NCI-H345 treated with DMSO at 0.1 percent for 48 hours (cell line): ENCODE data around the gene ANKRD63.
A peak's percentile ranks its signal among the peaks of the same experiment; 100 is the strongest.

Source experiments
- DNase-seq: peaks from one replicate; lab custom pipeline; 2025; ENCODE audit not compliant: unreplicated experiment; lab: John Stamatoyannopoulos, UW

The ANKRD63 gene

GRCh38 chr15:40313531-40314398 is 30.9 kb upstream of the ANKRD63 start:
- peak; percentile 65 for DNase-seq

- no peak for DNase-seq
Measured at GRCh38 chr15:40312370-40313158, 29.7 kb upstream of the ANKRD63 start.

GRCh38 chr15:40310993-40311392 is 28.1 kb upstream of the ANKRD63 start:
- no peak for DNase-seq

GRCh38 chr15:40310001-40310959 is 27.4 kb upstream of the ANKRD63 start:
- no peak for DNase-seq

GRCh38 chr15:40309344-40309862 is 26.5 kb upstream of the ANKRD63 start:
- DNase-seq: no peak

GRCh38 chr15:40307421-40308211 is 24.8 kb upstream of the ANKRD63 start, which contains the start of gene PLCB2:
Gene PLCB2, minus strand, starts transcription at chr15:40307935. Its CDS starts 263 bp downstream, at chr15:40307672.
- DNase-seq: no peak

DNA sequence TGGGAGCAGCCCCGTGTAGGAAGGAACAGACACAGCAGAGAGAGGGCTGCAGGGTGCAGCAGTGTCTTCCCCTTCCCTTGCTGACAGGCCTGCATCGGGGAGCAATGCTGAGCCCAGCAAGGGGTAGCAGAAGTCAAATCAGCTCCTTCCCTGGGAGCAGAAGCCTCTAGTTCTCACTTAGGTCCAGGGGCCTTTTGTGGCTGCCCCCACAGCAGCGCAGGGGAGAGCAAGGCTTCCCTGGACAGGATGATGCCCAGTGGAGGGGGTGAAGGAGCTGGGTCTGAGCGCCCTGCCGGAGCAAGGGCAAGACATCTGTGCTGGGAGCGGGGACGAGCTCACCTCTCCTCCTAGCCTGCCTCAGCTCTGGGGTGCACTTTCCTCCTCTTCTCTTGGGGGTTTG is 24.0 kb upstream of the ANKRD63 start:
- DNase-seq: no peak

DNA sequence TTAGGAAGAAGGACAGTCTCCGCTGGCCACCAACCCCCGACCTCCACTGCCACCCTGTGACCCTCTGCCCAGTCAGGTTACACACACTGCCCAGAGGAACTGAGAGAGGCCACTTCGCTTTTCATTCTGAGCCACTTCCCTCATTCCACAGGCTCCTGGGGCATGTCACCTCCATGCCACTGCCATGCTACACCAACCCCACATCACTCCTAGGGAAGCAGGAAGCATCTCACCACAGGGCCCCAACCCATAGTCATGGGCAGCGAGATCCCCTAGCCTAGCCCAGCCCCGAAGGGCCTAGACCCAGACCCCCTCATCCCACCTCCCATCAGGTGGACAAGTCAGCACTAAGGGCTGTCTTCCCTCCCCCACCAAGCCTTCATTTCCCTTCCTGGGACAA is 23.5 kb upstream of the ANKRD63 start:
- DNase-seq: no peak

DNA sequence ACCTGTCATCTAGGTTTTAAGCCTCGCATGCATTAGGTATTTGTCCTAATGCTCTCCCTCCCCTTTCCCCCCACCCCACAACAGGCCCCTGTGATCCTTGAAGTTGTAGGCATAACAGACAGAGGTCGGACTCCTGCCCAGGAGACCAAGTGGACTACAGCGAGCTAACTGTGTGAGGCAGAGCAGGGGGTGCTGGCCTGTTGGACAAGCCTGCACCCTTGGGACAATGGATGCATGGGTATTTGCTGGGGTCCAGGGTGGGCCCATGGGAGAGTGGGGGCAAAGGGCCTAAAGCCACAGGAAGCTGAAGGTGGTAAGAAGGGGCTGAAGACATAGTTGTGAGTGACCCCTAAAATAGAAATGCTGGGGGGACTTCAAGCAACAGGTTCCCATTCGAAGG is 22.4 kb upstream of the ANKRD63 start:
- no peak for DNase-seq

- no peak for DNase-seq
Measured at GRCh38 chr15:40303576-40303975, 20.7 kb upstream of the ANKRD63 start.

DNA sequence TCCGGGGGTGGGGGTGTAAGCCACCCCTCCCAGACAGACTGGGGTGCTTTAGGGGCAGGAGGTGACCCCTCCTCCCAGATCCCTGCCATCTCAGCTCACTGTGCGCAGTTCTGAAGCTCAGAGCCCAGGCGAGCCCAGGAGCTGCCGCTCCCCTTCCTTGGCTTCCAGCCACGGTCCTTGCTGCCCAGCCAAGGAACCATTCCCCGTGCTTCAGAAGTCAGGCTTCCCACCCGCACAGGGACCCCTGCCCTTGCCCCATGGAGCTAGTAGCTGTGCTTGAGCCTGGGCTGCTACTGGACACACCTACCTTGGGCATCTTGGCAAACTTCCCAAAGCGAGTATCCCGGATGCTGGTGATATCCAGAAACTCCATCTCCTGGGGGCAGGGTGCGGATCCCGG is 20.1 kb upstream of the ANKRD63 start:
- DNase-seq: no peak

- no peak for DNase-seq
Measured at GRCh38 chr15:40302288-40302886, 19.5 kb upstream of the ANKRD63 start.

DNA sequence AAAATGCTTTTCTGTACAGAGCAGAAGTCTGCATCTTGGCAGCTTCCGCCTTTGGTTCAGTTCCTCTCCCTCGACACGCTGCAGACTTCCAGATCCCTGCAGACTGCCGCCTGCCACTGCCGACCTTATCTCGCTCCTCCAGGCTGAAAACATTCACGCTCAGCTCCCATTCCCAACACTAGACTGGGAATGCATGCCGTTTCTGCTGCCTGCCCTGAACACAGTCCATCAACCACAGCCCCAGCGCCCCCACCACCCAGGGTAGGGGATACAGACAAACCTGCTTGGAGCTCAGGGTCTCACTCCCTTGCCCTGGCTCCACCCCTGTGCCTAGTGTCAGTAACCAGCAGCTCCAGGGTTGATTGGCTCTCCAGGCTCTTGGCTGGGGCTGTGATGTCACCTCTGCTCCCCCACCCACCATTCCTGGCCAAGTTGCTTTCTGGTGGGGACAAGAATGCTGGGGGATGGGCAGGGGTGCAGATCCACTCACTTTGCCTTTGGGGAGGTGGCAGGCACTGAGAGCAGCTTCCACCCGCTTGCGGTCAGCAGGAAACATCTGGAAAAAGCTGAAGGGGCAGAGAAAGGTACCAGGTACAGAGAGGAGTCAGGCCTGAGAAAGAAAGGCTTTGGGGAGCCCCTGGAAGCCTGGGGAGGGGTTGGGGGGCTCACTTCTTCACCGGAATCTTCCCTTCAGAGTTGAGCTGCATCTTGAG is 18.8 kb upstream of the ANKRD63 start:
- DNase-seq: no peak

GRCh38 chr15:40300771-40301170 is 17.9 kb upstream of the ANKRD63 start:
- DNase-seq: no peak

- no peak for DNase-seq
Measured at GRCh38 chr15:40300367-40300766, 17.5 kb upstream of the ANKRD63 start.

- DNase-seq: no peak
Measured at GRCh38 chr15:40298216-40298935, 15.5 kb upstream of the ANKRD63 start.

- no peak for DNase-seq
Measured at GRCh38 chr15:40297356-40297755, 14.5 kb upstream of the ANKRD63 start.

DNA sequence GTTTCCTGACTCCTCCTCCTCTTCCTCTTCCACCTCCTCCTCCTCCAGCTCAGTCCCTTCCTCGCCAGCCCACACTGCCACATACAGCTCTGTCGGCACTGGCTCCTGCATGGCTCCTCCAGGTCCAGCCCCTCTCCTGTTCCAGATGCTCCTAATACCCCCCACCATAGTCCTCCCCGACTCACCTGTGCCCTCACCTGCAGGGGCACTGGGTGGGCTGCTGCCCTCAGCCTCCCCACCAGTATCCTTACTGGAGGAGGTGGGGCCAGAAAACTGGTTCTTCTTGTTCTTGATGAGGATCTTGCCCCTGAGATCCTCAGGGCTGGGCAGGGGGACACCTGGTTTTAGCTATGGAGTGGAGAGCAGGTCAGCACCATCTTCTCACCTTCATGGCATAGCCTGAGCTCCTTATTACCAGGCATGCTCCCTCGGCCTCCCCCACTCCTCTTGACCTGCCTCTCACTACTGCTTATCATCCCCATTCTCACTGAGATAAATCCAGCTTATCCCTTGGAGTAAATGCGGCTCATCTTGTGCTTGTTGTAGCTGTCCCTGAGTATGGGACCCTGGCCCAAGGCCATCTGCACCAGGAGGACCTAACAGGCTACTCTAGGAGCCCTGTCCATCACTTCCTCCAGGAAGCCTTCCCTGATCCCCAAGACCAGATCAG is 13.8 kb upstream of the ANKRD63 start:
- no peak for DNase-seq
